Spleen (tissue), 7 donors: ENCODE results near the gene PLD5.

Experiments used
- CTCF ChIP-seq, 11 experiments: fragments of 200-600 bp in 7 of 11; fragments of 450-650 bp in 4 of 11; sonication (generic) in 4 of 11; IDR thresholded peaks in 8 of 11; conservative IDR thresholded peaks in 3 of 11; 1 replicate in 7 of 11; 2 replicates in 4 of 11; pipeline versions ENCODE4 v1.4.0 to v1.8.0; 2016 to 2021; ENCODE audit warnings: antibody characterized with exemption in 11 of 11, inconsistent platforms in 4 of 11, mild to moderate bottlenecking in 1 of 11
- POLR2A ChIP-seq, 3 donors: fragments of 450-650 bp; IDR thresholded peaks; one replicate each; pipeline ENCODE4 v1.5.1; 2017; ENCODE audit warnings: antibody characterized with exemption in 3 of 3, mild to moderate bottlenecking in 1 of 3
- donor health status: DM: no; HTN: no; CAD: no; lungs with moderate emphysema.
- donor health status: DM: no; HTN: no; CAD: no.
- donor health status: DM: no; HTN: no; CAD: no.

- TF ChIP-seq POLR2A (IDR thresholded peaks at IDR 0.05), result no peak
- no peak for TF ChIP-seq CTCF (IDR thresholded peaks at IDR 0.05 in 8 of 11, conservative IDR thresholded peaks at IDR 0.05 in 3 of 11)
These were observed 438.4 kb downstream of the PLD5 start for GRCh38 chr1:242086093-242086492.
